ENCODE results near the gene SPEM3. TPM values are rescaled to one million over a fixed set of nuclear protein-coding genes. Genes with fewer than 3 reads are reported as not detected.

Gene SPEM3
- polyA plus RNA-seq, 1 experiment = not detected

DNA sequence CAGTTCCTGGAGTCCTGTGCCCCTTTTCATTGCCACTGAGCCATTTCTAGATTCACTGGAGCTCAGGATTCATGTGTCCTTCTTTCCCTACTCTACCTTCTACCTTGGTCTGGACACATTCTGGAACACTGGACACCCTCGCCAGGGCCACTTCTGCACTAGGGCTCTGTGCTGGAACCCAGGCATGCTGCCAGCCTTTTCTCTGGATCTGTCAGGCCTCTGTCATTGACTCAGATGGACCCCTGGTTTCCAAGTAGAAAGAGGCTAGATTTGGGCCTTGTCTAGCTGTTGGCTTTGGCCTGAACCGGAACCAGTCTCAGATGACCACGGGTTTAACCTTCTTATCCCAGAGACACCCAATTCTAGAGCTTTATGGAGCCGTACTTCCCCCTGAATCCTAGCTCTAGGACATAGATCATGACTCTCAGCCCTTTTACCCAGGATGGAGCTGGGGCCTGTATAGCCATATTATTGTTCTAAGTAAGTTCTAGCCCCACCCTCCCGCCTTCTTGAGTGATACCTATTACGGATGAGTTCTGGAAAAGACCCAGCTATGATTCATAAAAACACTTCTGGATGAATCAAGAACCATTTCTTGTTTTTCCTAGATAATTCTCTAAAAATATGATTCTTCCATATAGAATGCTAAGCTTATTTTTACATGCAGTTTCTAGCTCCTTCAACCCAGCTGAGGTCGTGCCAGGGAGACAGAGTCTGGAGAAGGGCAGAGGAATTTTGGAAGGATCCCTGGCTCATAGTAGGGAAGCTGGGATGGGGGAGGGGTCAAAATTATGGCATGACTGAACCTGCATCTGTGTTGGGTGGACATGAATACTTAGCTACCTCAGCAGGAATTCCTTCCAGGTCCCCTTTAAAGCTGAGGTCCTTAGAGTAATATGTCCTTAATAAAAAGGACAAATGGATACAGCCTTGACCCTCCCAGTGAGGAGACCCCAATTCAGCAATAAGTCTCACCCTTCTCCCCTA, 15.1 kb downstream of the SPEM3 start:
- POLR2A ChIA-PET = interaction anchor here (0.6 to 1.5 kb wide), 5 partner anchors 8 to 40 kb away, joined by 3 to 6 read pairs (median 3); partner anchors contain the start of genes POLR2A and TMEM102
- DNase-seq (ENCODE audit: low read depth, low spot score) = no peak
- Histone ChIP-seq H3K27ac (ENCODE audit: low read depth, low read length) (no peak overlapping the region), H3K4me3 (ENCODE audit: low read depth, low read length) (no peak overlapping the region), H3K9me3 (ENCODE audit: control insufficient read depth, insufficient read depth, low read length) (no peaks in the 10 kb centered on the region; the same call in 1 of the 2 replicates), H3K27me3 (ENCODE audit: control insufficient read depth, insufficient read depth, low read length) (peaks cover 28% of the 10 kb centered on the region)
- TF ChIP-seq, protein P1, sequence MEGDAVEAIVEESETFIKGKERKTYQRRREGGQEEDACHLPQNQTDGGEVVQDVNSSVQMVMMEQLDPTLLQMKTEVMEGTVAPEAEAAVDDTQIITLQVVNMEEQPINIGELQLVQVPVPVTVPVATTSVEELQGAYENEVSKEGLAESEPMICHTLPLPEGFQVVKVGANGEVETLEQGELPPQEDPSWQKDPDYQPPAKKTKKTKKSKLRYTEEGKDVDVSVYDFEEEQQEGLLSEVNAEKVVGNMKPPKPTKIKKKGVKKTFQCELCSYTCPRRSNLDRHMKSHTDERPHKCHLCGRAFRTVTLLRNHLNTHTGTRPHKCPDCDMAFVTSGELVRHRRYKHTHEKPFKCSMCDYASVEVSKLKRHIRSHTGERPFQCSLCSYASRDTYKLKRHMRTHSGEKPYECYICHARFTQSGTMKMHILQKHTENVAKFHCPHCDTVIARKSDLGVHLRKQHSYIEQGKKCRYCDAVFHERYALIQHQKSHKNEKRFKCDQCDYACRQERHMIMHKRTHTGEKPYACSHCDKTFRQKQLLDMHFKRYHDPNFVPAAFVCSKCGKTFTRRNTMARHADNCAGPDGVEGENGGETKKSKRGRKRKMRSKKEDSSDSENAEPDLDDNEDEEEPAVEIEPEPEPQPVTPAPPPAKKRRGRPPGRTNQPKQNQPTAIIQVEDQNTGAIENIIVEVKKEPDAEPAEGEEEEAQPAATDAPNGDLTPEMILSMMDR (IDR thresholded peaks at IDR 0.05; ENCODE audit: low read depth, low read length) = no peak
- CTCF ChIA-PET = interaction anchor here (0.6 to 1.9 kb wide), 4 partner anchors 71 to 201 kb away, joined by 3 to 6 read pairs (median 4); partner anchors contain the start of gene GABARAP

- TF ChIP-seq, protein P1 (IDR thresholded peaks at IDR 0.05; ENCODE audit: low read depth, low read length) = no peak
- DNase-seq (ENCODE audit: low read depth, low spot score) = no peak
- Histone ChIP-seq H3K27ac (ENCODE audit: low read depth, low read length) (no peak within 1 kb of the TSS), H3K27me3 (ENCODE audit: control insufficient read depth, insufficient read depth, low read length) (peaks cover 20% of the 10 kb centered on the region), H3K4me3 (ENCODE audit: low read depth, low read length) (peak within 1 kb of the TSS; percentile 46), H3K9me3 (ENCODE audit: control insufficient read depth, insufficient read depth, low read length) (no peaks in the 10 kb centered on the region; the same call in 1 of the 2 replicates)
- ChIA-PET POLR2A (interaction anchor here (0.7 to 1.5 kb wide), 2 partner anchors 8 to 39 kb away, joined by 3 to 6 read pairs; partner anchors contain the start of gene POLR2A), CTCF (interaction anchor here (0.8 to 3.6 kb wide), 2 partner anchors 8 to 22 kb away, joined by 7 to 14 read pairs; no protein-coding TSS in a partner anchor)
Observed at GRCh38 chr17:7444682-7445618, 16.3 kb downstream of the SPEM3 start, which contains the start of gene CHRNB1. Gene CHRNB1 (plus strand): TSS chr17:7445061. CDS start chr17:7445128, 67 bp downstream.

DNA sequence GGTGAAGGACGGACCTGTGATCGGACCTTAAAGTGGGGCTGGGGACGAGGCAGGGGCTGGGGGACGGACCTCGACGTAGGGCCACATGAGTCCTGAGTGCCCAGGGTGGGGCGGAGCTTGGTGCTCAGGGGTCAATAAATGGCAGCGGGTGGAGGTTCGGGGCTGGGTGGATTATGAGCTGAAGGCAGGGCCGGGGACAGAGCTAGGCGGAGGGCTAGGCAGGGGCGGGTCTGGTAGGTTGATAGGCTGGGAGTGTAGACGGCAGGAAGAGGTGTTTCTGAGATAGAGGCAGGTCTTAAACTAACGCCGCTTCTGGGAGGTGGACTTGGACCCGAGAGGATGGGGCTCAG, 16.9 kb downstream of the SPEM3 start:
- POLR2A ChIA-PET = interaction anchor here (0.6 to 1.0 kb wide), 4 partner anchors 9 to 116 kb away, joined by 3 to 8 read pairs (median 5); partner anchors contain the start of gene TMEM102
- Histone ChIP-seq H3K27me3 (ENCODE audit: control insufficient read depth, insufficient read depth, low read length) (peaks cover 14% of the 10 kb centered on the region), H3K4me3 (ENCODE audit: low read depth, low read length) (peak overlapping the region; percentile 46; the same call in 1 of the 2 replicates), H3K9me3 (ENCODE audit: control insufficient read depth, insufficient read depth, low read length) (no peaks in the 10 kb centered on the region; the same call in 1 of the 2 replicates), H3K27ac (ENCODE audit: low read depth, low read length) (no peak overlapping the region)
- TF ChIP-seq, protein P1 (IDR thresholded peaks at IDR 0.05; ENCODE audit: low read depth, low read length) = no peak
- no peak for DNase-seq (ENCODE audit: low read depth, low spot score)
- CTCF ChIA-PET = interaction anchor here (0.8 to 3.6 kb wide), 2 partner anchors 9 to 22 kb away, joined by 7 to 14 read pairs; no protein-coding TSS in a partner anchor

DNA sequence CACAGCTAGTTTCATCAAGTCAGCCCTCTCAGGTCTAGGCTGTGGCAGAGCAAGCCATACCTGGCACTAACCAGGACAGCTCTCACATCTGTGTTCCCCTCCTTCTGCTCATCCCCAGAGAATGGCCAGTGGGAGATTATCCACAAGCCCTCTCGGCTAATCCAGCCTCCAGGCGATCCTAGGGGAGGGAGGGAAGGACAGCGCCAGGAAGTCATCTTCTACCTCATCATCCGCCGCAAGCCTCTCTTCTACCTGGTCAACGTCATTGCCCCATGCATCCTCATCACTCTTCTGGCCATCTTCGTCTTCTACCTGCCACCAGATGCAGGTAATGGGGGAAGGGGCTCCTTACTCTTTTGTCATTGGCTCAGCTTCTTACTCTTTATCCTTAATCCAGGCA, 19.8 kb downstream of the SPEM3 start:
- Histone ChIP-seq H3K27me3 (ENCODE audit: control insufficient read depth, insufficient read depth, low read length) (peaks cover 12% of the 10 kb centered on the region), H3K9me3 (ENCODE audit: control insufficient read depth, insufficient read depth, low read length) (no peaks in the 10 kb centered on the region; the same call in 1 of the 2 replicates), H3K27ac (ENCODE audit: low read depth, low read length) (no peak overlapping the region), H3K4me3 (ENCODE audit: low read depth, low read length) (no peak overlapping the region)
- ChIA-PET POLR2A (interaction anchor here (0.7 kb wide), 1 partner anchor 118 kb away, joined by 4 read pairs; no protein-coding TSS in a partner anchor), CTCF (interaction anchor here (0.6 to 3.6 kb wide), 2 partner anchors 8 to 12 kb away, joined by 3 to 14 read pairs; no protein-coding TSS in a partner anchor)
- no peak for DNase-seq (ENCODE audit: low read depth, low spot score)
- TF ChIP-seq, protein P1 (IDR thresholded peaks at IDR 0.05; ENCODE audit: low read depth, low read length) = no peak

Data from AG04450 (cell line).